NCI-H524 treated with DMSO at 0.1 percent for 48 hours (cell line): ENCODE measurements around the gene DLX3.

ENCODE experiments used
- DNase-seq: peaks from one replicate; lab custom pipeline; 2025; lab: John Stamatoyannopoulos, UW

The DLX3 gene

DNA sequence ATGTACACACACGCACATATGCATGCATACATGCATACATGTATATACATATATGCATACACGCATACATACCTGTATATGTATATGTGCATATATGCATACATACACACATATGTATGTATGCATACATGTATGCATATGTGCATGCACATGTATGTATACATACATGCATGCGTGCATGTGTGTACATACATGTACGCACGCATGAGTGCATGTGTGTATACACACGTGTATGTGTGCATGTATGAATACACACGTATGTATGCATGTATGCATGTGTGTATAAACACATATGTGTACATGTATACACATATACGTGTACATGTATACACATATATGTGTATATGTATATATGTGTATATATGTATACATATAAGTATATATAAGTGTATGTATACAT lies 28.5 kb upstream of the DLX3 start:
- DNase-seq = no peak

DNA sequence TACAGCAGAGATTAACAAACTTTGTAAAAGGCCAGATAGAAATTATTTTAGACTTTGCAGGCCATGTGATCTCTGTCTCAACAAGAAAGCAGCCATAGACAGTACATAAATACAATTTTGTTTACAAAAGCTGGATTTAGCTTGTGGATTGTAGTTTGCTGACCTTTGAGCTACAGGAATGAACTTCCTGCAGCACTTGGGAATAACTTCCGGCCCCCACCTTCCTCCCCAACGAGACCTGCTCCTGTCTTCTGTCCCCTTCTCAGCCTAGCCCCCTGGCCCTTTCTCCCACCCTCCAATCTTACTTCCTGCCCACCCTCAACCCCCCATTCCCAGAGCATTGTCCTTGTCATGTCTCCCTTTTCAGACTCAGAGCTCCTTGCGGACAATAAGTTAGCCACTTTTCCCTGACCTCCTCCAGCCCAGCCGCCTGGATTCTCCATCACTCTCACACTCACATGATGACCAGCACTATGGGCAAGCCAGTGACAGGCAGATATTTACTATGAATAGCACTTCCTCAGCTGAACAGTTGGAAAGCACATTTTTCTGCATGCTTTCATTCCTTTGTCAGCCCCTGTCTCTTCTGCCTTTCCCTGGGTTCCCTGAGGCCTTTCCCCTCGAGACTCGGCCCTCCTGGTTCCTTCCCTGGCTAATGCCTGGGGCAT lies 27.6 kb upstream of the DLX3 start:
- no peak for DNase-seq

DNA sequence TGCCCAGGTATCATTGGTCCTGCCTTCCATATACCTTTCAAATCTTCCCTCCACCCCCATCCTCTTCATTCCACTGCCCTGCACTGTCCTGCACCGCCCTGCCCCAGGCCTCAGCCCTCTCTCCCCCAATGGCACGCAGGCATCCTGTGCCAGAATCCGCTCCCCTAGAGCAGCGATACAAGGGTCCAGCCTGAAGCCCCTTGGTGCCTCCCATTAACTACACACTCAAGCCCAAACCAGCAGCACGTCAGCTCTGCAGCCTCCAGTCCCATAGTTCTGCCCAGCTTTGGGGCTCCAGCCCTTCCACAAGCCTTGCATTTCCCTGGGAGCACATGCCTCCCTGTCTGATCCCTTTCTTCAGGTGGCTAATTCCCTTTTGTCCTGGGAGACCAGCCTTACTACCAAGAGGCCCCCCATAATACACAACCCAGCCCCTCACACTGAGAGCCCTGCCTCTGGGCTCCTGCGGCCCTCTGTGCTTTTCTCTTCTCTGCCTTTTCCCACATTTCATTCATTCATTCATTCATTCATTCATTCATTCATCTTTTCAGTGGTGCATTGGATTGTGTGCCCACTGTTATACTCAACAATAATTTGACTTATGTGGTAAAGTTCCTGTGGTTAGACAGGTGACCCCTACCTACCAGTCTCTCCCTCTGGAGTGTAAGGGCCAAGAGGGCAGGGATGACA lies 26.8 kb upstream of the DLX3 start:
- DNase-seq = no peak

DNA sequence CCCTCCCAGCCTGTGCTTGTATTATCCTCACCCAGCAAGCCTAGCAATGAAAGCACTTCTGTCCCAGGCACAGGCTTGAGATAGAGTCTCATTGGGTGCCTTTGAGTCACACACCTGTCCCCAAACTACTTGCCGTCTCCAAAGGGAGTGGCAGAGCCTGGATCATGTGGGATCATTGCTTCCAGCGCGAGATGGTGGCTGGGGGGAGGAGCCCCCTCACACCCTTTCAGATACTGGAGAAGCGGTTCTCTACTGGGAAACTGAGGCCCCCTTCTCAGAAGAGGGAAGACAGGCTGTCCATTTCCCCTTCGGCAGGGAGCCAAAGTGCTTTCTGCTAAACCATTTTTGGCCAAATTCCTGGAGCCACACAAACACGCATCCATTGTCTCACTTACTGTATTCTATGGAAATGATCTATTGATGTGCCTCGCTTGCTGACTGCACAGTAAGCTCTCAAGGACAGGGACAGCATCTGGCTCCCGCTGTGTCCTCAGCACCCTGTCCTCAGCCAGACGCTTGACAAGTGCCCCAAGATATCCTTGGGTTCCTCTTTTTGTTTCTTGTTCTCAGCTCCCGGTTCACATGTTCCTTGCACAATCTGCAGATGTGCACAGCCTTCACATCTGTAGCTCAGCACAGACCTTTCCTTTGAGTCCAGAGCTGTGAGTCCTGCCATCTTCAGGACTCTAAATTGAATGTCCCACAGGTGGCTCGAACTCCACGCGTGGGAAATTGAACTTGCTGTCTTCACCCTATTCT lies 26.0 kb upstream of the DLX3 start:
- DNase-seq = no peak

DNA sequence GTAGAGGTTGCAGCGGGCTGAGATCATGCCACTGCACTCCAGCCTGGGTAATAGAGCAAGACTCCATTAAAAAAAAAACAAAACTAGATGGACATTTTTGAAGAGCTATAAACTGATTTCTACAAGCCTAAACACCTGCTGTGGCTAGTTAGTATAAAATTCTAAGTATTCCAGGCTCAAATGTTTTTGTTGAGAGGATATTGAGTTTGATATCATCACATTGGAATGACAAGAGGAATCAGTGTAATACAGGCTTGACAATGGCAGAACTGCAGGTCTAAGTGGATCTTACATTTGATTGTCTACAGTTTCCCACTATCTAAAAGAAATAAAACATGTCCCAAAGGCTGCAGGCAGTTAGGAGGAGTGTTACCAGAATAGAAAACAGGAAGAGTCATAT lies 23.9 kb upstream of the DLX3 start:
- no peak for DNase-seq

DNA sequence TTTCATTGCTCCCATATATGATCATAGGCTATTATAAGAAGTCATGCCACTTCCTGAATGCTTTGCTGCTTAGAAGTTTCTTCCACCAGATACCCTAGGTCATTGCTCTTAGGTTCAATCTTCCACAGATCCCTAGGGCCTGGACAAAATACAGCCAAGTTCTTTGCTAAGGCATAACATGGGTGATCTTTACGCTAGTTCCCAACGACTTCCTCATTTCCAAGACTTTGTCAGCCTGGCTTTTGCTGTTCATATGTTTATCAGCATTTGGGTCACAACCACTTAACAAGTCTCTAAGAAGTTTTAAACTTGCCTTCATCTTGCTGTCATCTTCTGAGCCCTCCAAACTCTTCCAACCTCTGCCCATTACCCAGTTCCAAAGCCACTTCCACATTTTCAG lies 20.1 kb upstream of the DLX3 start:
- DNase-seq = no peak

DNA sequence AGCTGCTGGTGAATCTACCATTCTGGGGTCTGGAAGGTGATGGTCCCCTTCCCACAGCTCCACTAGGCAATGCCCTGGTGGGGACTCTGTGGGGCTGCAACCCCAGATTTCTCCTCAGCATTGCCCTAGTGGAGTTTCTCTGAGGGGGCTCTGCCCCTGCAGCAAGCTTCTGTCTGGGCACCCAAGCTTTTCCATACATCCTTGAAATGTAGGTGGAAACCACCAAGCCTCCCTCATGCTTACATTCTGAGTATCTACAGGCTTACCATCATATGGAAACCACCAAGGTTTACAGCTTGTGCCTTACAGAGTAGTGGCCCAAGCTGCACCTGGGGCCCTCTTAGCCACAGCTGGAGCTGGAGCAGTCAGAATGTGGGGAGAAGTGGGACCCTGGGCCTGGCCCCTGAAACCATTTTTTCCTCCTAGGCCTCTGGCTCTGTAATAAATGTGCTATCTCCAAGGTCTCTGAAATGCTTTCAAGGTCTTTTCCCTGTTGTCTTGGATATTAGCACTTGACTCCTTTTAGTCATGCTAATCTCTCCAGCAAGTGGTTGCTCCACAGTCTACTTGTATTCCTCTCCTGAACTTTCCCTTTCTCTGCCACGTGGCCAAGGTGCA lies 19.6 kb upstream of the DLX3 start:
- DNase-seq = no peak

DNA sequence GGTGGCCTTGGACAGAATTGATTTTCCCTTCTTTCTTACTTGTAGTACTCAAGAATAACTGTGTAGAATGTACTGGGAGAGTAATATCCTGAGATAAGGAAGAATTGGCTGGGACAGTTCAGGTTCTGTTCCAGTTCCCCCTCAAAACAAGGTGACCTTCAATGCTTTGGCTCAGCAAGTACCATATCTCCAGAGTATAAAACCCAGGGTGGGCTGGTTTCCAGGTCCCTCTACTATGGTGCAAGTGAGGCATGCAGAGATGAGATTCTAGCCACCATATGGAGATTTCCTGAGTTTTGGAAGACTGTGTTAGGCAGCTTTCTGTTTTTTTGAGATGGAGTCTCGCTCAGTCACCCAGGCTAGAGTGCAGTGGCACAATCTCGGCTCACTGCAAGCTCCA lies 18.1 kb upstream of the DLX3 start:
- DNase-seq = no peak

DNA sequence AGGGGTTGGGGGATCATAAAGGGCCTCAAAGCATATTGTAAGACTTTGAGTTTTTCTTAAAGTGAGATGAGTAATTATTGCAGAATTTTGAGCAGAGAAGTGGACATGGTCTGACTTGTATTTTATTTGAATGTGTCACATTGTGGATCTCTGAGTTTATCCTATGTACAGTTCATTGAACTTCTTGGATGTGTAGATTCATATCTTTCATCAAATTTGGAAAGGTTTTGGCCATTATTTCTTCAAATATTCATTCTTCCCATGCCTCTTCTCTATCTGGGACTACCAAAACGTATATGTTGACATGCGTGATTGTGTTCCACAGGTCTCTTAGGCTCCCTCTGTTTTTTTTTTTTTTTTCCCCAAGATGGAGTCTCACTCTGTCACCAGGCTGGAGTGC lies 14.3 kb upstream of the DLX3 start:
- no peak for DNase-seq

DNA sequence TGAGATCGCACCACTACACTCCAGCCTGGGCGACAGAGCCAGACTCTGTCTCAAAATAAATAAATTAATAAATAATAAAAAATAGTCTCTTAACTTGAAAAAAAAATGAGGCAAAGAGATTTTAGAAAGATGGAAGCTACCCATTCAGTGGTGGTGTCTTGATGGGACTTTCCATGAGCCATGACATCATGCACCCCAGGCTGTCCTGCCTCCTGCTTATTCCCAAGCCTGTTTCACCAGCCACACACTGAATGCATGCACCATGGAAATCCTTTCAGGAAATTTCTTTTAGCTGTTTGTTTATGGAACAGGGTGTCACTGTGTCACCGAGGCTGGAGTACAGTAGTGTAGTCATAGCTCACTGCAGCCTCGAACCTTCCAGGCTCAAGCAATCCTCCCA lies 8.9 kb upstream of the DLX3 start:
- DNase-seq = no peak

DNA sequence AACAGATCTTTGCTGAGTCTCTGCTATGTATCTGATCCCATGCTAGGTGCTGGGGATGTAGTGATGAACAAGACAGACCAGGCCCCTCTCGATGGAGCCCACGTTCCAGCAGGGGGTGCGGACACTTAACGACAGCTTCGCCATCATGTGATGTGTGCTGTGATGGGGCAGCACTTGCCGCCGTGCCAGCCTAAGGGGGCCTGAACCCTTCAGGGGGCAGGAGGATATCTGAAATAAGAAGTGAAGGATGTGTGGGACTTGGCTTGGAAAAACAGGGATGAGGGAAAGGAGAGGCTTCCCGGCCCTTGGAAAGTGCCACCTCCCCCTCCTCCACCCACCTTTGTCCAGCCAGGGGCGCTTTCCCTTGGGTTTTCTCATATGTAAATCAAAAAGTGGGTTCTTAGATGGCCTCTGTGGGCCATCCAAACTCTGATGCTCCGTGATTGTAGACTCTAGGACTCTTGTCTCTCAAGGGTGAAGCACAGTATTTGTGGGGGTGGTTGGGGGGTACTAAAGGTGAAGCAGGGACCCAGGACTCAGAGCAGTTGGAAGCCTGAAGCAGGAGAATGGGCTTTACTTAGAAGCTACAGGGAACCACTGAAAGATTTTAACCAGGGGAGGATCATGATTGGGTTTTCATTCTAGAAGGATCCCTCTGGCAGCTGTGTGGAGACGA lies 4.0 kb upstream of the DLX3 start:
- no peak for DNase-seq

DNA sequence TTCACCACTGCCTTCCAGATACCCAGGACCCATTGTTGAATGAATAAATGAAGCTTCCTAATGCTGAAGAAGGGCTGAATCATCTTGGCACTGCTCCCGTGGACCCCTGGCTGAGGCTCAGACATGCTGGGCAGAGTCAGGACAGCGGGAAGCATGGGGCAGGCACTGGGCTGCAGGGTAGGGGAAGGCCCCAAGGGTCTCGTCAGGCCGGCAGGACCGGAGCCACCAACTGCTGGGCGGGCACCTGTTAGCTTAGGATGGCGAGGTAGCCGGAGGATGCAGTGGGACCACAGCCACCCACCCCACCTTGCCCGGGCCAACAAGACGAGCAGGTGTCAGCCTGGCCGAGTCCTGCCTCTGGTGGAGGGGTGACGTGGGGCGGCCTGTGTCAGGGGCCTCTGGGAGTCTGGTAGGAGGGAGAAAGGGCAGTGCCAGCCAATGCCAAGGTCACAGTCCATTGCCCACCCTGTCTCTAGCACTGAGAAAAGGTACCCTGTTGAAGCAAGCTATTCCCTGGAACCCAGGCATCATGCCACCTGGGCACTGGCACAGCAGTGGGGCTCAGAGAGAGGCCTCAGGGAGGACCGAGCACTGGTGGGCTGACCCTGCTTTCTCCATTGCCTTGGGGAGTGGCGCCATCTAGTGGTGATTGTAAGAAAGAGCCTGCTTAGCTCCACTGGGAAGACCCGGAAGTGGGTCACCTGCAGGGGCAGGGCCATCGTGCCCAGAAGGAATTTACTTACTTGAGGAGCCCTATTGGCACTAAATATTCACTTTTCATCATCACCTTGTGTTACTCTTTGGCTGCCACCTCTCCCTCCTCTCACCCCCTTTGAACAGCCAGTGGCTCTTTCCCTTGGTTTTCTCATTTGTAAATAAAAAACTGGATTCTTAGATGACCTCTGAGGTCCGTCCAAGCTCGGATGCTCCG lies 3.0 kb upstream of the DLX3 start:
- peak; percentile 32 for DNase-seq

DNA sequence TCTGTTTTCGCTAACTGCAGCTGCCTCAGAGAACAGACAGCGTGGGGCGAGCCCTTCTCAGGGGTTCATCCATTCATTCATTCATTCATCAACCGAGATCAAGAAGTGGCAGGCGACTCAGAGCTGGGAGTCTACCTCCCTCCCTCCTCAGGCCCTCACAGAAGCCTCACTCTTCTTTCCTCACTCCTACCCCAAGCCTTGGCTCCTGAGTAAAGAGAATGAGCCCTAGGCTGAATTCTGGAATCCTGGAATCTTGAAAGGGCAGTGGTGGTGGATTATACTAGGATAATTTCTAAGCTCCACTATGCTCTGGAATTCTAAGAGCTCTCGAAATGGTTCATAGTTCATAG lies 2.3 kb upstream of the DLX3 start:
- DNase-seq = no peak

DNA sequence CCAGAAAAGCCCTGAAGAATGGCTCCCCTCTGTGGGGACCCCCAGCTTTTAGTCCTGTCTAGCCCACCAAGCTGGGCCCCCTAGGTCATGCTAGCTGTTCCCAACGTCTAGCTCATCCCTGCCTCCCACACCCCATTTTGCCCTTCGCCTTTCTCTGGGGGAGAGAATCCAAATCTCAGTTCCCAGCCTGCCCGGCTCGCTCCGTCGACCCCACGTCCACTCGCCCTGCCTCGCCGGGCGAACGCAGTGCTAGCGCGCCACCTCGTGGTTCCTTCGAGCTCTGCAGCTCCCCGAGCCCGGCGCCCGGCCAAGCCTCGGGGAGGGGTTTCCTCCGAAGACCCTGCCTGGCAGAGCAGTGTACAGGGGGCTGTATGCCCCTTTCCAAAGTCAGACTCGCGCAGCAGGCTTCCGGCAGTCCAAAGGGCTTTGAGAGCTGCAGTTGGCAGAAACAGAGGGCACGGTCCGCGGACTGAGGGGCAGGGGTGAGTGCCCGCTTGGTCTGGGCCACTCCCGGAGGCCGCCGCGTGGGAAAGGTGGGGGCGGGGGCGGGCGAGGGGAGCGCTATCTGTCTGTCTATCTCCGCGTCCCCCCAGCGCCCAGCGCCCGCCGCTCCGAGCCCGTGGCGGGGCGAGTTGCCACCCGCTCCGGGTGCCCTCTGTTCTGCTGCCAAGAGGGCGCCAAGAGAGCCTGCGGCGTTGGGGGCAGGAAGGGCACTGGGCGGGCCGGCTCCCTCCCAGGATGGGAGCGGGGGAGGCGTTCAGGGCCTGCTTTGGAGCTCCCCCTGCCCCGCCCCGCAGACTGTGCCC lies 1.7 kb upstream of the DLX3 start:
- peak; percentile 21 for DNase-seq

DNA sequence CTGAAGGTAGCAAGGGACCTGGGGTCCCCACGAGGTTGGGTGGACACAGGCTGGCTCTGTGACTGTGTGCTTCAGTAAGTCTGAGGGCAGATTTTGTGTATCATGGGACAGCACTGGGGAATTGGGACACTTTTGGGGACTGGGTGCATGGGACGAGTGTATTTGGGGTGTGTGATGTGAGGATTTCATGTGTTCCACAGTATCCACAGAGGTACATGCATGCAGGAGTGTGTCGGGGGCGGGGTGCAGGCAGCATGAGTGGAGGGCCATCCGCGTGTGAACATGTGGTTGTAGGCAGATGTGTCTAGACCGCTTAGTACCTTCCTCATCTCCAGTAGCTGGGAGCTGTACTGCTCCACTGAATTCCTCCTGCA lies 1.1 kb upstream of the DLX3 start:
- DNase-seq = no peak

DNA sequence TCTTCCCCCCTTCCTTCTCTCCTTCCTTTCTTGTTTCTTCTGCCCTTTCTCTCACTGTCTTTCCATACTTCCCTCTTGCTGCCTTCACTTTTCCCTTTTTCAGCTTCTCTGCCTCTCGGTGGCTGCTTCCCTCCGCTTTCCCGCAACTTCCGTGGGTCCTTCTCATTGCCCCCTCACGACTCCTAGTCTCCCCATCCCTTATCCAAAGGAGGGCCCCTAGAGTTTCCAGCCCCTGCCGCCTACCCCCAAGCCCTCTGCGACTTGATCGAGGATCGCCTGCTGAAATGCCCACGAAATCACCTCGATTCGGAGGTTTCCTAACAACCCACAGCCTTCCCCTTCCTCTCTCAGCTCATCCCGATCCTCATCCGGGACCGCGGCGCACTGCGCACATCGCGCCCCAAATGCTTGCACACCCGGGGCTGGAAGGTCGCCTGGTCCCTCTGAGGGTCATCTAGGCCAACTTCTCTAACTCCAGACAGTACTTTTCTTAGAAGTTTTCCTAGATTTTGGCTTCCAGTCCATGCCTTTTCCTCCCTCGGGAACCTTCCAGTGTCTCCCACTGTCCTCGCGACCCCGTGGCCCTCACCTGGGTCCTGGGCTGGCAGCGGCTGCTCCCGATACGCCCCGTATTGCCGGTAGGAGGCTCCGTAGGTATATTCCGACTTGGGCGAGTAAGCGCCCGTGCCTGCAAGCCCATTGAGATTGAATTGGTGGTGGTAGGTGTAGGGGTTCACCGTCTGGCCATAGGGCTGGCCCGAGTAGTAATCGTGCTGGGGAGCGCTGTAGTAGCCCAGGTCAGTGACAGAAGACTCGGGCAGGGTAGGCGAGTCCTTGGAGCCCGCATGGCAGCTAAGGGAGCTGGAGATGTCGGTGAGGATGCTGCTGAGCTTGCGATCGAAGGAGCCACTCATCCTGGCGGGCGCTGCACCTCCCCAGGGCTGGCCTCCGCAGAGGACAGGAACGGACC lies 654 bp downstream of the DLX3 start:
- no peak for DNase-seq

DNA sequence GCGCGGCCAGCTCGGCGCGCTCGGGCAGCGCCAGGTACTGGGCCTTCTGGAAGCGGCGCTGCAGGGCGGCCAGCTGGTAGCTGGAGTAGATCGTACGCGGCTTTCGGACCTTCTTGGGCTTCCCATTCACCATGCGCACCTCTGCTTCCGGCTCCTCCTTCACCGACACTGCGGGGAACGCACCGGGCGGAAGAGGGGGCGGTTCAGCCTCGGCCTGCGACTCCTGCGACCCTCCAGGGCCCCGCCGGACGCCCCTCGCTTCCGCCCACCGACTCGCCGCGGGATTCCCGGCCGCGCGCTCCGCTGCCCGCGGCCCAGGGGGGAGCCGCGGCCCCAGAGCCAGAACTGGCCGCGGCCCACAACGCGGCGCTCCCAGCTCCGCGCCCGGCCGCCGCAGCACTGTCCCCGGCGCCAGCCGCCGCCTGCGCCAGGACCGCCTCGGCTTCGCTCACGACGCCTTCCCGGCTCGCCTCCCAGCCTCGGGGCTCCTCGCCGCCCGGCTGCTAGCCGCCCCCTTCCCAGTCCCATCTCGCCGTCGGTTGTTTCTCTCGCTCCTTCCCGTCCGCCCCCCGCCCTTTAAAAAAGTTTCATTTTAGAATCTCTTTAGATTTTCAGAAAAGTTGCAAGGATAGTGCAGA lies 1.5 kb downstream of the DLX3 start:
- no peak for DNase-seq

DNA sequence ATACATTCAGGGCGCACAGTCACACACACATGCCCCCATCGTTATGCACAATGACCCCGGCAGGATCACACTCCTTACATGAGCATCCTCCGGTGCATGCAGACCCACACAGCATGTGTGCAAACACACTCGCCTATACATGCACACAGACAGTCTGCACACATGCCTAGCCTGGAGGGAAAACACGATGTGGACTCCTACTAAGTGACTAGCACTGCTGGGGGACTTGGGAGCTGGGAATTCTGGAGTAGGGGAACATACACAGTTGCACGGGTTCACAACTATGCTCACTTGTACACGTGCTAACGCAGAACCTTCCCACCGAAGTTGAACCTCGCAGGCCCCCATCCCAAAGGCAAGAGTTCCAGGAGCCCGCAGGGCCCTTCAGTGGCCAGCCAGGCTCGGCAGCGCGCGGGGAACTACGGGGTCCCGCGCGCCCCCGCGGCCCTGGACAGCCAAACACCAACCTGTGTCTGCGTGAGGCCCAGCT lies 2.0 kb downstream of the DLX3 start:
- no peak for DNase-seq
